Middle frontal gyrus (tissue), 1 donor: ENCODE results near the gene LETM1.
"Not testable (repeated sequence)": the region's sequence is repeated elsewhere in the genome, so short reads cannot be mapped to it uniquely, and the experiment has no call there.

ENCODE experiments used
- DNase-seq: peaks from one replicate; pipeline ENCODE4 v3.0.0-alpha.2; 2015; ENCODE audit warnings: low spot score; ENCODE audit errors: extremely low spot score

The LETM1 gene

GRCh38 chr4:1852904-1853623 lies 2.9 kb downstream of the LETM1 start:
- no peak for DNase-seq

- DNase-seq, result no peak
Observed at GRCh38 chr4:1851575-1852410, 4.2 kb downstream of the LETM1 start.

- no peak for DNase-seq
Observed at GRCh38 chr4:1851160-1851559, 4.8 kb downstream of the LETM1 start.

GRCh38 chr4:1850276-1850675 lies 5.7 kb downstream of the LETM1 start:
- no peak for DNase-seq

GRCh38 chr4:1846580-1846979 lies 9.4 kb downstream of the LETM1 start:
- DNase-seq, result no peak

GRCh38 chr4:1844618-1845017 lies 11.3 kb downstream of the LETM1 start:
- not testable (repeated sequence) for DNase-seq

- DNase-seq, result peak; percentile 29
Observed at GRCh38 chr4:1843852-1844251, 12.1 kb downstream of the LETM1 start.

- no peak for DNase-seq
Observed at GRCh38 chr4:1842993-1843448, 12.9 kb downstream of the LETM1 start.

- DNase-seq, result no peak
Observed at GRCh38 chr4:1842339-1842895, 13.5 kb downstream of the LETM1 start.

- DNase-seq, result no peak
Observed at GRCh38 chr4:1841887-1842210, 14.1 kb downstream of the LETM1 start.

- no peak for DNase-seq
Observed at GRCh38 chr4:1841201-1841886, 14.6 kb downstream of the LETM1 start.

GRCh38 chr4:1839282-1839681 lies 16.7 kb downstream of the LETM1 start:
- DNase-seq, result no peak

GRCh38 chr4:1837069-1837468 lies 18.9 kb downstream of the LETM1 start:
- no peak for DNase-seq

GRCh38 chr4:1836650-1837049 lies 19.3 kb downstream of the LETM1 start:
- DNase-seq, result no peak

- DNase-seq, result not testable (repeated sequence)
Observed at GRCh38 chr4:1835836-1836235, 20.1 kb downstream of the LETM1 start.

- DNase-seq, result peak; percentile 13
Observed at GRCh38 chr4:1834047-1834775, 21.7 kb downstream of the LETM1 start.

GRCh38 chr4:1833307-1834046 lies 22.5 kb downstream of the LETM1 start:
- no peak for DNase-seq

- no peak for DNase-seq
Observed at GRCh38 chr4:1832690-1833089, 23.3 kb downstream of the LETM1 start.

- no peak for DNase-seq
Observed at GRCh38 chr4:1831331-1831730, 24.6 kb downstream of the LETM1 start.

GRCh38 chr4:1830642-1831228 lies 25.2 kb downstream of the LETM1 start:
- DNase-seq, result no peak
